Measurements from ENCODE around the gene BANP. TPM values are rescaled to one million over a fixed set of nuclear protein-coding genes. Genes with fewer than 3 reads are reported as not detected.

Gene BANP
- total and polyA plus RNA-seq, 2 donors (not counting 3 experiments of a cell fraction or from before 2014, with no cell fraction given), result 22.4 to 33.8 TPM

- H3K4me3 ChIP-seq (replicated peaks in 1 of 3; ENCODE audit: insufficient read depth in 1 of 3, low read depth in 1 of 3, low read length in 3 of 3), result no peak overlapping the region
- no peaks in the 10 kb centered on the region for H3K36me3 ChIP-seq (ENCODE audit: control insufficient read depth in 2 of 2, extremely low read depth in 1 of 2, insufficient read depth in 2 of 2, low read length in 2 of 2)
- no peak for DNase-seq (ENCODE audit: low read depth, low spot score)
- H3K27ac ChIP-seq (ENCODE audit: insufficient read depth, low read depth, low read length), result no peak overlapping the region
- intact Hi-C loops (cut with micrococcal nuclease) (no loop called here), dilution Hi-C loops (cut with MboI; ENCODE audit: extremely low pct_ligation_motif_present, low sequenced_read_pairs) (no loop called here)
- H3K4me2 ChIP-seq (ENCODE audit: insufficient read depth, low read length), result no peak overlapping the region
- no peaks in the 10 kb centered on the region for H3K4me1 ChIP-seq (ENCODE audit: control insufficient read depth, extremely low read depth, insufficient read depth, low read length)
- H3K27me3 ChIP-seq (ENCODE audit: control insufficient read depth in 2 of 2, insufficient read depth in 2 of 2, low read length in 2 of 2), result no peaks in the 10 kb centered on the region
- POLR2A ChIA-PET, result no interaction called here
- H3K9me1 ChIP-seq (replicated peaks; ENCODE audit: control insufficient read depth, extremely low read depth, insufficient read depth, low read length), result no peaks in the 10 kb centered on the region
- no peaks in the 10 kb centered on the region for H3K9me3 ChIP-seq (replicated peaks; ENCODE audit: control insufficient read depth, insufficient read depth, low read length)
- no peak overlapping the region for H2AFZ ChIP-seq (ENCODE audit: low read depth, low read length)
- no peaks in the 10 kb centered on the region for H4K20me1 ChIP-seq (replicated peaks; ENCODE audit: control insufficient read depth, extremely low read depth, insufficient read depth, low read length)
- FAIRE-seq, result no peak
- BruUV-seq (replicated peaks), result no TSS peak
- H3K9ac ChIP-seq (replicated peaks; ENCODE audit: extremely low read depth, insufficient read depth, low read length), result no peak overlapping the region
- no peak for TF ChIP-seq FOS (IDR thresholded peaks at IDR 0.05; ENCODE audit: borderline replicate concordance, insufficient read depth, low read length)
- no peak for TF ChIP-seq POLR2AphosphoS5 (IDR thresholded peaks at IDR 0.05; ENCODE audit: insufficient read depth, low read depth, low read length)
- TF ChIP-seq EZH2 (IDR thresholded peaks at IDR 0.05; ENCODE audit: borderline replicate concordance, low read depth, low read length, severe bottlenecking), result no peak
- no peak for TF ChIP-seq MYC (IDR thresholded peaks at IDR 0.05; ENCODE audit: low read depth, low read length)
- TF ChIP-seq GATA2 (IDR thresholded peaks at IDR 0.05; ENCODE audit: insufficient read depth, insufficient read length, low read depth, low read length), result no peak
- peak; percentile 23 for TF ChIP-seq MAX (IDR thresholded peaks at IDR 0.05; ENCODE audit: insufficient read depth, insufficient read length)
- H3K79me2 ChIP-seq (ENCODE audit: control insufficient read depth, insufficient read depth, low read length), result no peaks in the 10 kb centered on the region
- CTCF ChIA-PET, result interaction anchor here (0.5 to 1.9 kb wide), 2 partner anchors 48 to 139 kb away, joined by 3 to 4 read pairs; partner anchors contain the start of gene SLC7A5
Measured at GRCh38 chr16:87917503-87917902, 33.7 kb upstream of the BANP start.

DNA sequence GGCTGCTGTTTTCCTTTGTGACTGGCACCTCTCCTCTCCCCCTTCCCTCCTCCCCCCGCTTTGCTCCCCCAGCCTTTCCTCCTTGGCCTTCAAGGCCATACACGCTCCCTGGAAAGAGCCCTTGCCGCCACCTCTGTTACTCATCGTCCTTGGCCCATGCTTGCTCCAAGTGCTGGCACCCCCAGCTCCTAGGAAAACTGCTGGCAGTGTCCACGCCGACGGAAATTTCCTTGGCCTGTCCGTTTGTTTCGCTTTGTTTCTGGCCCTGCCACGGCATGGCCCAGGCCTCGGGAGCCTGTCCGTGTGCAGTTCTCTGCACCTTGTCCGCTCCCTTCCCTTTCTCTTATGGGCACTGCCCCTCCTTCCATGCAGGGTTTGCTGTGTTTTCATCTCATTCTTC, 32.9 kb upstream of the BANP start:
- no TSS peak for BruUV-seq (replicated peaks)
- intact Hi-C loops (cut with micrococcal nuclease) (no loop called here), dilution Hi-C loops (cut with MboI; ENCODE audit: extremely low pct_ligation_motif_present, low sequenced_read_pairs) (no loop called here)
- no peak for TF ChIP-seq POLR2AphosphoS5 (IDR thresholded peaks at IDR 0.05; ENCODE audit: insufficient read depth, low read depth, low read length)
- TF ChIP-seq FOS (IDR thresholded peaks at IDR 0.05; ENCODE audit: borderline replicate concordance, insufficient read depth, low read length), result no peak
- TF ChIP-seq JUN (IDR thresholded peaks at IDR 0.05; ENCODE audit: borderline replicate concordance, insufficient read depth, insufficient read length, low read depth), result no peak
- TF ChIP-seq GATA2 (IDR thresholded peaks at IDR 0.05; ENCODE audit: insufficient read depth, insufficient read length, low read depth, low read length), result no peak
- TF ChIP-seq POLR2A (IDR thresholded peaks at IDR 0.05; ENCODE audit: low read depth, low read length), result no peak
- no peak for TF ChIP-seq MYC (IDR thresholded peaks at IDR 0.05; ENCODE audit: low read depth, low read length)
- TF ChIP-seq, protein P1, sequence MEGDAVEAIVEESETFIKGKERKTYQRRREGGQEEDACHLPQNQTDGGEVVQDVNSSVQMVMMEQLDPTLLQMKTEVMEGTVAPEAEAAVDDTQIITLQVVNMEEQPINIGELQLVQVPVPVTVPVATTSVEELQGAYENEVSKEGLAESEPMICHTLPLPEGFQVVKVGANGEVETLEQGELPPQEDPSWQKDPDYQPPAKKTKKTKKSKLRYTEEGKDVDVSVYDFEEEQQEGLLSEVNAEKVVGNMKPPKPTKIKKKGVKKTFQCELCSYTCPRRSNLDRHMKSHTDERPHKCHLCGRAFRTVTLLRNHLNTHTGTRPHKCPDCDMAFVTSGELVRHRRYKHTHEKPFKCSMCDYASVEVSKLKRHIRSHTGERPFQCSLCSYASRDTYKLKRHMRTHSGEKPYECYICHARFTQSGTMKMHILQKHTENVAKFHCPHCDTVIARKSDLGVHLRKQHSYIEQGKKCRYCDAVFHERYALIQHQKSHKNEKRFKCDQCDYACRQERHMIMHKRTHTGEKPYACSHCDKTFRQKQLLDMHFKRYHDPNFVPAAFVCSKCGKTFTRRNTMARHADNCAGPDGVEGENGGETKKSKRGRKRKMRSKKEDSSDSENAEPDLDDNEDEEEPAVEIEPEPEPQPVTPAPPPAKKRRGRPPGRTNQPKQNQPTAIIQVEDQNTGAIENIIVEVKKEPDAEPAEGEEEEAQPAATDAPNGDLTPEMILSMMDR (IDR thresholded peaks at IDR 0.05; ENCODE audit: extremely low read depth in 1 of 2, insufficient read depth in 1 of 2, low read depth in 1 of 2, low read length in 2 of 2), result no peak
- no peak for TF ChIP-seq MAX (IDR thresholded peaks at IDR 0.05; ENCODE audit: insufficient read depth, insufficient read length)
- TF ChIP-seq EZH2 (IDR thresholded peaks at IDR 0.05; ENCODE audit: borderline replicate concordance, low read depth, low read length, severe bottlenecking), result no peak
- Histone ChIP-seq H3K4me3 (replicated peaks in 1 of 3; ENCODE audit: insufficient read depth in 1 of 3, low read depth in 1 of 3, low read length in 3 of 3) (no peak overlapping the region), H3K4me2 (ENCODE audit: insufficient read depth, low read length) (no peak overlapping the region), H3K9ac (replicated peaks; ENCODE audit: extremely low read depth, insufficient read depth, low read length) (no peak overlapping the region), H2AFZ (ENCODE audit: low read depth, low read length) (no peak overlapping the region), H3K27ac (ENCODE audit: insufficient read depth, low read depth, low read length) (no peak overlapping the region), H3K9me3 (replicated peaks; ENCODE audit: control insufficient read depth, insufficient read depth, low read length) (no peaks in the 10 kb centered on the region), H4K20me1 (replicated peaks; ENCODE audit: control insufficient read depth, extremely low read depth, insufficient read depth, low read length) (no peaks in the 10 kb centered on the region), H3K79me2 (ENCODE audit: control insufficient read depth, insufficient read depth, low read length) (no peaks in the 10 kb centered on the region), H3K4me1 (ENCODE audit: control insufficient read depth, extremely low read depth, insufficient read depth, low read length) (no peaks in the 10 kb centered on the region), H3K36me3 (ENCODE audit: control insufficient read depth in 2 of 2, extremely low read depth in 1 of 2, insufficient read depth in 2 of 2, low read length in 2 of 2) (no peaks in the 10 kb centered on the region), H3K27me3 (ENCODE audit: control insufficient read depth in 2 of 2, insufficient read depth in 2 of 2, low read length in 2 of 2) (no peaks in the 10 kb centered on the region), H3K9me1 (replicated peaks; ENCODE audit: control insufficient read depth, extremely low read depth, insufficient read depth, low read length) (no peaks in the 10 kb centered on the region)
- FAIRE-seq, result no peak
- DNase-seq (ENCODE audit: low read depth, low spot score), result no peak
- ChIA-PET CTCF (interaction anchor here (1.9 kb wide), 1 partner anchor 139 kb away, joined by 4 read pairs; no protein-coding TSS in a partner anchor), POLR2A (no interaction called here)

Data from endothelial cell of umbilical vein (primary cell).